NCI-H2196 (cell line): Measurements from ENCODE around the gene FAM124B.

Source experiments
- DNase-seq: peaks from one replicate; lab custom pipeline; 2025; ENCODE audit not compliant: unreplicated experiment; lab: John Stamatoyannopoulos, UW

The FAM124B gene

GRCh38 chr2:224401641-224402342 lies at the start of gene FAM124B:
Gene FAM124B (minus strand): TSS chr2:224402107. CDS start chr2:224401768, 339 bp downstream.
- DNase-seq, result no peak

GRCh38 chr2:224449212-224450147 lies 47.6 kb upstream of the FAM124B start:
- no peak for DNase-seq

GRCh38 chr2:224448236-224448635 lies 46.3 kb upstream of the FAM124B start:
- DNase-seq, result no peak

- no peak for DNase-seq
Observed at GRCh38 chr2:224444783-224445182, 42.9 kb upstream of the FAM124B start.

GRCh38 chr2:224444021-224444420 lies 42.1 kb upstream of the FAM124B start:
- DNase-seq, result no peak

GRCh38 chr2:224442071-224442967 lies 40.4 kb upstream of the FAM124B start:
- DNase-seq, result no peak

GRCh38 chr2:224440988-224441387 lies 39.1 kb upstream of the FAM124B start:
- no peak for DNase-seq

- DNase-seq, result no peak
Observed at GRCh38 chr2:224438726-224439125, 36.8 kb upstream of the FAM124B start.

- DNase-seq, result no peak
Observed at GRCh38 chr2:224436634-224437033, 34.7 kb upstream of the FAM124B start.

- DNase-seq, result no peak
Observed at GRCh38 chr2:224434618-224435017, 32.7 kb upstream of the FAM124B start.

GRCh38 chr2:224433442-224433841 lies 31.5 kb upstream of the FAM124B start:
- no peak for DNase-seq

- no peak for DNase-seq
Observed at GRCh38 chr2:224432003-224432579, 30.2 kb upstream of the FAM124B start.

- DNase-seq, result no peak
Observed at GRCh38 chr2:224429441-224429810, 27.5 kb upstream of the FAM124B start.

- no peak for DNase-seq
Observed at GRCh38 chr2:224428787-224429440, 27.0 kb upstream of the FAM124B start.

- no peak for DNase-seq
Observed at GRCh38 chr2:224427471-224427870, 25.6 kb upstream of the FAM124B start.

- no peak for DNase-seq
Observed at GRCh38 chr2:224426656-224427055, 24.7 kb upstream of the FAM124B start.

- DNase-seq, result no peak
Observed at GRCh38 chr2:224421065-224421464, 19.2 kb upstream of the FAM124B start.

- no peak for DNase-seq
Observed at GRCh38 chr2:224417947-224418346, 16.0 kb upstream of the FAM124B start.

- no peak for DNase-seq
Observed at GRCh38 chr2:224417361-224417729, 15.4 kb upstream of the FAM124B start.

- no peak for DNase-seq
Observed at GRCh38 chr2:224416656-224417360, 14.9 kb upstream of the FAM124B start.
